Measurements from ENCODE around the gene WASL.
A peak's percentile ranks its signal among the peaks of the same experiment; 100 is the strongest.
"Not testable (repeated sequence)": the region's sequence is repeated elsewhere in the genome, so short reads cannot be mapped to it uniquely, and the experiment has no call there.

WASL gene

DNA sequence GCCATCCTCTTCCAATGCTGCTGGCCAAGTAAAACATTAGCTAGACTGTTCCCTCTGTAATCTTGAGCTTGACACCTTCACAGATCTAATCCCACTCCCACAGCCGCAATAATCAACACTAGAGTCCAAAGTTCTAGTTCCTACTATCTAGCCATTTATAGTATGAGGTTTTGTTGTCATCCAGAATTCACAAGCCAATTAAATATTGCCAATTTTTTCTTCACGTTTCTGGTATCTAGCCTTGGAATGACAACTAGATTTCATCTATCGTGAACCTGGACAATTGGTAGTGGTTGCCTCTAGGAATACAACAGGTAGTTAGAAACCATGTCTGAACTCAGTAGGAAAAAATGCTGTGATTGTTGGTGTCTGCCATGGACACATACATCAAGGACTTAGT is 10.4 kb downstream of the WASL start:
- H3K4me3 ChIP-seq (ENCODE audit: low read depth, low read length) = no peak overlapping the region
- DNase-seq (ENCODE audit: low read depth) = no peak
- TF ChIP-seq, protein P1, sequence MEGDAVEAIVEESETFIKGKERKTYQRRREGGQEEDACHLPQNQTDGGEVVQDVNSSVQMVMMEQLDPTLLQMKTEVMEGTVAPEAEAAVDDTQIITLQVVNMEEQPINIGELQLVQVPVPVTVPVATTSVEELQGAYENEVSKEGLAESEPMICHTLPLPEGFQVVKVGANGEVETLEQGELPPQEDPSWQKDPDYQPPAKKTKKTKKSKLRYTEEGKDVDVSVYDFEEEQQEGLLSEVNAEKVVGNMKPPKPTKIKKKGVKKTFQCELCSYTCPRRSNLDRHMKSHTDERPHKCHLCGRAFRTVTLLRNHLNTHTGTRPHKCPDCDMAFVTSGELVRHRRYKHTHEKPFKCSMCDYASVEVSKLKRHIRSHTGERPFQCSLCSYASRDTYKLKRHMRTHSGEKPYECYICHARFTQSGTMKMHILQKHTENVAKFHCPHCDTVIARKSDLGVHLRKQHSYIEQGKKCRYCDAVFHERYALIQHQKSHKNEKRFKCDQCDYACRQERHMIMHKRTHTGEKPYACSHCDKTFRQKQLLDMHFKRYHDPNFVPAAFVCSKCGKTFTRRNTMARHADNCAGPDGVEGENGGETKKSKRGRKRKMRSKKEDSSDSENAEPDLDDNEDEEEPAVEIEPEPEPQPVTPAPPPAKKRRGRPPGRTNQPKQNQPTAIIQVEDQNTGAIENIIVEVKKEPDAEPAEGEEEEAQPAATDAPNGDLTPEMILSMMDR (conservative IDR thresholded peaks at IDR 0.05; ENCODE audit: low read depth, low read length) = no peak

DNA sequence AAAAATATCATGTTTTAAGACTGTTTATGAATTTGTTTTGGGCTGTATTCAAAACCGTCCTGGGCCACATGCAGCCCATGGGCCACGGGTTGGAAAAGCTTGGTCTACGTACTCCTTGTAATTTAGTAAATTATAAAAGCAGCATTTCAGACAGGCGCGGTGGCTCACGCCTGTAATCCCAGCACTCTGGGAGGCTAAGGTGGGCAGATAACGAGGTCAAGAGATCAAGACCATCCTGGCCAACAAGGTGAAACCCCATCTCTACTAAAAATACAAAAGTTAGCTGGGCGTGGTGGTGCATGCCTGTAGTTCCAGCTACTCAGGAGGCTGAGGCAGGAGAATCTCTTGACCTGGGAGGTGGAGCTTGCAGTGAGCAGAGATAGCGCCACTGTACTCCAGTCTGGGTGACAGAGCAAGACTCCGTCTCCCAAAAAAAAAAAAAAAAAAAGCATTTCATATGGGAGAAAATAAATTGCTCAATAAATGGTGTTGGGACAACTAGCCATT is 11.6 kb downstream of the WASL start:
- H3K4me3 ChIP-seq (ENCODE audit: low read depth, low read length); DNase-seq (ENCODE audit: low read depth): not testable (repeated sequence)

DNA sequence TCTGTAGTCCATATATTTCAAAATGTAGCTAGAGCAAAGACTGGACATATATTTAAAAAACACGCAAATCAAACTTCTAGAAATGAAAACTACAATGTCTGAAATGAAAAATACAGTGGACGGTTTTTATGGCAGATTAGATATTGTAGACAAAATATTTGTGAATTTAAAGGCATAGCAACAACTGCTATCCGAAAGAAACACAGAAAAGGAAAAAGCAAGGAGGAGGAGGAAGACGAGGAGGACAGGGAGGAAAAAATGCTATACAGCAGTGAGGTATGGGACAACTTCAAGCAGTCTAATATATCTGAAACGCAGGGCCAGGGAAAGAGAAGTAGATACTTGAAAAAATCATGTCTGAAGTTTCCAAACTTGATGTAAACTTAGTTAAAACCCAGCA is 13.3 kb downstream of the WASL start:
- TF ChIP-seq, protein P1 (conservative IDR thresholded peaks at IDR 0.05; ENCODE audit: low read depth, low read length) = no peak
- DNase-seq (ENCODE audit: low read depth) = no peak

DNA sequence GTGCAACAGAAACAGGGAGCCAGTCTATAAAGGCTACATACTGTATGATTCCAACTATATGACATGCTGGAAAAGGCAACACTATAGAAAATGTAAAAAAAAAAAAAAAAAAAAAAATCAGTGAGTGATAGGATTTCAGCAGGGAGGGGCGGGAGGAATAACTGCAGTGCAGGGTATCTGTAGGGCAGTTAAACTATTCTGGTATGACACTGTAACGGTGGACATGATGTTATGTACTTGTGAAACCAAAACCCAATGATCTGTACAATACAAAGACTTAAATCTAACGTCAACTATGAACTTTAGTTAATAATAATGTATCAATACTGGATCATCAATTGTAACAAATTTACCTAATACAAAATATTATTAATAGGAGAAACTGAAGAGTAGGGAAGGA is 14.3 kb downstream of the WASL start:
- no peak for DNase-seq (ENCODE audit: low read depth)
- TF ChIP-seq, protein P1 (conservative IDR thresholded peaks at IDR 0.05; ENCODE audit: low read depth, low read length) = no peak
- no peak overlapping the region for H3K4me3 ChIP-seq (ENCODE audit: low read depth, low read length)

More for the DNA sequence above, 13.3 kb downstream of the WASL start:
- no peak overlapping the region for H3K4me3 ChIP-seq (ENCODE audit: low read depth, low read length)

DNA sequence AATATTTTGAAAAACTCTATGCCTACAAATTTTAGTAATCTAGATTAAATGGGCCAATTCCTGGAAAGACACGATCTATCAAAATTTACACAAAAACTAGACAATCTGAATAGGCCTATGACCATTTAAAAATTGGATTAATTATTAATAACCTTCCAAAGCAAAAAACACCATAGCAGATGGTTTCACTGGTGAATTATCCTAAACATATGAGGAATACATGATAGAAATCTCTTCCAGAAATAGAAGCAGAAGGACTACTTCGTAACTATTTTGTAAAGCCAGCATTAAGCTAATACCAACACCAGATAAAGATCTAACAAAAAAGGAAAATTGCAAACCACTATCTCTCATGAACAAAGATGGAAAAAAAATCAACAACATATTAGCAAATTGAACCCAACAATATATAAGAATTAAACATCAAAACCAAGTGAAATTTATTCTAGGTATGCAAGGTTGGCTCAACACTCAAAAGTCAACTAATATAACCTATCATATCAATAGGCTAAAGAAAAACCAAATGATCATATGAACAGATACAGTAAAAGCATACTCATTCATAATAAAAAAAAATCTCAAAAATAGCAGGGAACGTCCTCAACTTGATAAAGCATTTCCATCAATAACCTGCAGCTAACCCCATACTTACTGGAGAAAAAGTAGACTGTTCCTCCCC is 16.3 kb downstream of the WASL start:
- TF ChIP-seq, protein P1 (conservative IDR thresholded peaks at IDR 0.05; ENCODE audit: low read depth, low read length) = no peak
- no peak for DNase-seq (ENCODE audit: low read depth)
- no peak overlapping the region for H3K4me3 ChIP-seq (ENCODE audit: low read depth, low read length)

DNA sequence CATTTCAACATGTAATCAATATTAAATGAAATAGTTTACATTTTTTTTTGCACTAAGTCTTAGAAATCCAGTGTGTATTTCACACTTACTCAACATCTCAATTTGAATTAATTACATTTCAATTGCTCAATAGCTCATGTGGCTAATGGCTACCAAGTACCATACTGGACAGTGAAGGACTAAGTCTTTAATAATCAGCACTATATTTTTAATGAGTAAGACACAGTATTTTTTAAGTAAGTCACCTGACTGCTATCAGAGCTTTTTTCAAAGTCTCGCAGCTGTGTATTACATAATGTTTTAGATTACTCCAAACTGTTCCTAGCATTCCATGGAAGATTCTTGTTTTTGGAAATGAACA is 19.6 kb downstream of the WASL start:
- DNase-seq (ENCODE audit: low read depth) = no peak
- H3K4me3 ChIP-seq (ENCODE audit: low read depth, low read length) = no peak overlapping the region
- TF ChIP-seq, protein P1 (conservative IDR thresholded peaks at IDR 0.05; ENCODE audit: low read depth, low read length) = no peak

DNA sequence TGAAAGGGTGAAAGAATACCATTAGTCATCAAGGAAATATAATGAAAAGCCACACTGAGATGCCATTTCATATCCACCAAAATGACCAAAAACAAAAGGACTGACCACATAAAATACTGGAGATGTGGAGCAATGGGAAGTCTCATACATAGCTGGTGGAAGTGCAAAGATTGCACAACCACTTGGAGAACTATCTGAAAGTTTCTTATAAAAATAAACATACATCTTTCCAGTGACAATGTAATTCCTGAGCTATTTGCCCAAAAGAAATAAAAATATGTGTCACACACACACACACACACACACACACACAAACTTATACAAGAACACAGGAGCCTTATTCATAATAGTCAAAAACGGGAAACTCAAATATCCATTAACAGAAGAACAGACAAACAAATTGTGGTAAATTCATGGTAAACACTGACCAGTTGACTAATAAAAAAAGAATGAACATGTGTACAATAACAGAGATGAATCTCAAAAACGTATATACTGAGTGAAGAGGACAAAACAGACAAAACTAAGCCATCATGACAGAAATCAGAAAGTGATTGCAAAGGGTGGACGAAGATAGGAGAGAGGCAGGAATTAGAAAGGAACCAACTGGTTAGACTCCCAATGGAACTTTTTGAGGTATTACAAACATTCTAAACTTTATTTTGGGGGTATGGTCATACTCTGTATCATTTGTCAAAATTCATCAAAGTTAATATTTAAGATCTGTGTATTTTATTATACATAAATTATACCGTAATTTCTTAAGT is 21.5 kb downstream of the WASL start:
- TF ChIP-seq, protein P1 (conservative IDR thresholded peaks at IDR 0.05; ENCODE audit: low read depth, low read length) = no peak
- no peak overlapping the region for H3K4me3 ChIP-seq (ENCODE audit: low read depth, low read length)
- peak; percentile 90 for DNase-seq (ENCODE audit: low read depth)
